Lung (tissue), 12 donors: Measurements from ENCODE around the gene GLB1L2. TPM values are rescaled to one million over a fixed set of nuclear protein-coding genes. Genes with fewer than 3 reads are reported as not detected.

Source experiments
- ATAC-seq: fragments of 200-7000 bp; cut with Tn5 transposase; one replicate; pipeline ENCODE4 v1.9.1; 2020; ENCODE audit warnings: moderate number of reproducible peaks; ENCODE audit not compliant: insufficient read depth, low FRiP score
- DNase-seq, 3 donors: peaks; one replicate each; pipeline ENCODE4 v3.0.0-alpha.2; 2013 to 2017
- H3K27ac ChIP-seq, 2 donors: one replicate each; pipeline ENCODE4 v1.5.1; 2013; ENCODE audit warnings: mild to moderate bottlenecking in 2 of 2, moderate library complexity in 2 of 2, control low read depth in 1 of 2, inconsistent platforms in 1 of 2, low read depth in 1 of 2, low read length in 1 of 2
- H3K27me3 ChIP-seq, 3 donors: one replicate each; pipeline ENCODE4 v1.5.1; 2013; ENCODE audit warnings: low read length in 2 of 3; ENCODE audit not compliant: control insufficient read depth in 3 of 3, insufficient read depth in 3 of 3
- H3K36me3 ChIP-seq, 4 donors: one replicate each; pipeline ENCODE4 v1.5.1; 2013; ENCODE audit warnings: low read length in 4 of 4, mild to moderate bottlenecking in 1 of 4, moderate library complexity in 1 of 4; ENCODE audit not compliant: control insufficient read depth in 4 of 4, insufficient read depth in 4 of 4
- H3K4me1 ChIP-seq, 5 donors: one replicate each; pipeline ENCODE4 v1.5.1; 2013; ENCODE audit warnings: low read length in 5 of 5, mild to moderate bottlenecking in 2 of 5, moderate library complexity in 1 of 5; ENCODE audit not compliant: control insufficient read depth in 5 of 5, insufficient read depth in 5 of 5
- H3K4me3 ChIP-seq: one replicate; pipeline ENCODE4 v1.5.1; 2013; ENCODE audit warnings: mild to moderate bottlenecking, control low read depth, moderate library complexity
- H3K9ac ChIP-seq, 2 donors: one replicate each; pipeline ENCODE4 v1.5.1; 2013; ENCODE audit warnings: low read length in 2 of 2, control low read depth in 1 of 2; ENCODE audit not compliant: insufficient read depth in 1 of 2
- H3K9me3 ChIP-seq, 4 donors: one replicate each; pipeline ENCODE4 v1.5.1; 2013; ENCODE audit warnings: low read length in 3 of 4, mild to moderate bottlenecking in 1 of 4, moderate library complexity in 1 of 4; ENCODE audit not compliant: control insufficient read depth in 4 of 4, insufficient read depth in 3 of 4
- CTCF ChIP-seq: IDR thresholded peaks from 2 replicates; pipeline ENCODE4 v1.5.1; 2012; ENCODE audit warnings: mild to moderate bottlenecking; ENCODE audit errors: control extremely low read depth, extremely low read depth
- WGBS, 2 donors: extraction: QIAGEN DNeasy Blood & Tissue Kit; methylation state at CpG; one replicate each; pipeline ENCODE4 v1.1.7; 2013; 5-methylcytosine and 5-hydroxymethylcytosine counted together
- polyA plus RNA-seq, 2 donors: library from polyadenylated mRNA; stranded (reverse); fragments of 200-250 nt; gene quantifications; one replicate each; pipeline ENCODE4 v1.2.1, GENCODE V29; 2013
- total RNA-seq, 2 donors: library from RNA; depleted of rRNA in 1 of 2; stranded (reverse); fragments of >200 nt in 1 of 2; gene quantifications; one replicate each; pipeline ENCODE4 v1.2.1, GENCODE V29; 2014 to 2021
- donor health status: control.
- donor health status: control.
- donor health status: Bipolar disorder and iron deficiency.
- donor health status: healthy.
- donor health status: DM: yes; HTN: yes; CAD: no.

GLB1L2 gene
- total and polyA plus RNA-seq, 4 donors: 7.1 to 13.6 (median 9.3) TPM

GRCh38 chr11:134339756-134340155 is 8.0 kb downstream of the GLB1L2 start:
- no peak for ATAC-seq

GRCh38 chr11:134340354-134340964 is 8.7 kb downstream of the GLB1L2 start:
- H3K4me1 ChIP-seq: no peaks in the 10 kb centered on the region
- DNase-seq: peak in 1 of 3 donors; percentile 40

More at GRCh38 chr11:134339756-134340155, 8.0 kb downstream of the GLB1L2 start:
- no peaks in the 10 kb centered on the region for H3K9me3 ChIP-seq
- no peaks in the 10 kb centered on the region for H3K36me3 ChIP-seq
- H3K4me1 ChIP-seq: no peaks in the 10 kb centered on the region
- no peak for DNase-seq
- H3K9ac ChIP-seq: no peak overlapping the region
- H3K27ac ChIP-seq: no peak overlapping the region
- 84 to 86% methylated on average over 4 of the region's 4 CpGs for WGBS, 2 donors
- no peak overlapping the region for H3K4me3 ChIP-seq
- peaks cover 0 to 4% (median under 1%) of the 10 kb centered on the region in 3 donors for H3K27me3 ChIP-seq
- no peak for TF ChIP-seq CTCF

GRCh38 chr11:134341805-134342571 is 10.2 kb downstream of the GLB1L2 start:
- no peaks in the 10 kb centered on the region for H3K9me3 ChIP-seq
- TF ChIP-seq CTCF: no peak
- DNase-seq (no peak), ATAC-seq (no peak)
- H3K4me1 ChIP-seq: no peaks in the 10 kb centered on the region
- WGBS, 2 donors: 89 to 96% methylated on average over 53 to 68 of the region's 68 CpGs
- no peak overlapping the region for H3K9ac ChIP-seq
- H3K4me3 ChIP-seq: no peak overlapping the region
- H3K27ac ChIP-seq: no peak overlapping the region
- no peaks in the 10 kb centered on the region for H3K36me3 ChIP-seq
- H3K27me3 ChIP-seq: no peaks in the 10 kb centered on the region

More at GRCh38 chr11:134340354-134340964, 8.7 kb downstream of the GLB1L2 start:
- no peak for ATAC-seq
- Histone ChIP-seq H3K27ac (no peak overlapping the region), H3K27me3 (peaks cover 0 to 3% (median 0%) of the 10 kb centered on the region in 3 donors), H3K36me3 (no peaks in the 10 kb centered on the region), H3K9ac (no peak overlapping the region), H3K9me3 (no peaks in the 10 kb centered on the region), H3K4me3 (no peak overlapping the region)
- WGBS, 2 donors: 85 to 88% methylated on average over 11 of the region's 11 CpGs
- TF ChIP-seq CTCF: no peak
